DOHH2 (cell line): ENCODE data around the gene HIVEP3.

Experiments
- H3F3A ChIP-seq: fragments of 200-600 bp; sonication (generic), shearing (Covaris generic); 2 replicates; pipeline ENCODE4 v1.6.0; 2016; ENCODE audit warnings: antibody characterized with exemption, mild to moderate bottlenecking; ENCODE audit not compliant: control insufficient read depth, insufficient read depth
- H3K27ac ChIP-seq: fragments of 200-600 bp; sonication (generic); 2 replicates; pipeline ENCODE4 v1.5.1; 2014; ENCODE audit warnings: low read depth, mild to moderate bottlenecking, low read length, moderate library complexity
- H3K27me3 ChIP-seq: fragments of 200-600 bp; sonication (generic); 2 replicates; pipeline ENCODE4 v1.6.1; 2014; ENCODE audit warnings: mild to moderate bottlenecking, low read length, mixed read lengths; ENCODE audit not compliant: control insufficient read depth
- H3K36me3 ChIP-seq: fragments of 200-600 bp; sonication (generic); 2 replicates; pipeline ENCODE4 v1.6.1; 2014; ENCODE audit warnings: mild to moderate bottlenecking, low read length, moderate library complexity, mixed read lengths; ENCODE audit not compliant: control insufficient read depth
- H3K4me1 ChIP-seq: fragments of 200-600 bp; sonication (generic); 2 replicates; pipeline ENCODE4 v1.6.1; 2014; ENCODE audit warnings: mild to moderate bottlenecking, low read length, mixed read lengths; ENCODE audit not compliant: control insufficient read depth
- H3K4me2 ChIP-seq: fragments of 200-600 bp; sonication (generic); 2 replicates; pipeline ENCODE4 v1.6.0; 2014; ENCODE audit warnings: mild to moderate bottlenecking, low read length, moderate library complexity
- H3K4me3 ChIP-seq: fragments of 200-600 bp; sonication (generic); 2 replicates; pipeline ENCODE4 v1.5.1; 2014; ENCODE audit warnings: mild to moderate bottlenecking, low read length, mixed read lengths
- H3K79me2 ChIP-seq: fragments of 200-600 bp; sonication (generic); 2 replicates; pipeline ENCODE4 v1.6.1; 2014; ENCODE audit warnings: mild to moderate bottlenecking, low read length, mixed read lengths; ENCODE audit not compliant: control insufficient read depth
- H3K9me2 ChIP-seq: fragments of 200-600 bp; sonication (generic); replicated peaks from 2 replicates; pipeline ENCODE4 v1.6.1; 2014; ENCODE audit warnings: mild to moderate bottlenecking, low read length, mixed read lengths; ENCODE audit not compliant: control insufficient read depth
- H3K9me3 ChIP-seq: fragments of 200-600 bp; sonication (generic); 2 replicates; pipeline ENCODE4 v1.6.1; 2014; ENCODE audit warnings: antibody characterized with exemption, low read length, mixed read lengths; ENCODE audit not compliant: control insufficient read depth, insufficient read depth
- H4K20me1 ChIP-seq: fragments of 200-600 bp; sonication (generic); 2 replicates; pipeline ENCODE4 v1.6.0; 2014; ENCODE audit warnings: low read depth, mild to moderate bottlenecking, antibody characterized with exemption, low read length, moderate library complexity; ENCODE audit not compliant: control insufficient read depth, insufficient read depth
- EZH2phosphoT487 ChIP-seq: fragments of 200-600 bp; sonication (generic); IDR thresholded peaks from 2 replicates; pipeline ENCODE4 v1.6.1; 2017; ENCODE audit warnings: borderline replicate concordance, mild to moderate bottlenecking, antibody characterized with exemption, low read length, moderate library complexity, mixed read lengths
- TF ChIP-seq, protein P1 (sequence below): fragments of 200-600 bp; sonication (generic); IDR thresholded peaks from one replicate; pipeline ENCODE4 v1.5.1; 2014; ENCODE audit warnings: antibody characterized with exemption, mild to moderate bottlenecking, low read depth, low read length; ENCODE audit not compliant: poor library complexity, severe bottlenecking

The HIVEP3 gene

GRCh38 chr1:41673806-41674205, 244.9 kb downstream of the HIVEP3 start:
- TF ChIP-seq EZH2phosphoT487 = no peak
- TF ChIP-seq, protein P1, sequence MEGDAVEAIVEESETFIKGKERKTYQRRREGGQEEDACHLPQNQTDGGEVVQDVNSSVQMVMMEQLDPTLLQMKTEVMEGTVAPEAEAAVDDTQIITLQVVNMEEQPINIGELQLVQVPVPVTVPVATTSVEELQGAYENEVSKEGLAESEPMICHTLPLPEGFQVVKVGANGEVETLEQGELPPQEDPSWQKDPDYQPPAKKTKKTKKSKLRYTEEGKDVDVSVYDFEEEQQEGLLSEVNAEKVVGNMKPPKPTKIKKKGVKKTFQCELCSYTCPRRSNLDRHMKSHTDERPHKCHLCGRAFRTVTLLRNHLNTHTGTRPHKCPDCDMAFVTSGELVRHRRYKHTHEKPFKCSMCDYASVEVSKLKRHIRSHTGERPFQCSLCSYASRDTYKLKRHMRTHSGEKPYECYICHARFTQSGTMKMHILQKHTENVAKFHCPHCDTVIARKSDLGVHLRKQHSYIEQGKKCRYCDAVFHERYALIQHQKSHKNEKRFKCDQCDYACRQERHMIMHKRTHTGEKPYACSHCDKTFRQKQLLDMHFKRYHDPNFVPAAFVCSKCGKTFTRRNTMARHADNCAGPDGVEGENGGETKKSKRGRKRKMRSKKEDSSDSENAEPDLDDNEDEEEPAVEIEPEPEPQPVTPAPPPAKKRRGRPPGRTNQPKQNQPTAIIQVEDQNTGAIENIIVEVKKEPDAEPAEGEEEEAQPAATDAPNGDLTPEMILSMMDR = no peak
- H3K4me2 ChIP-seq = no peak overlapping the region
- H3K36me3 ChIP-seq = no peaks in the 10 kb centered on the region
- no peaks in the 10 kb centered on the region for H3K79me2 ChIP-seq
- H3F3A ChIP-seq = no peaks in the 10 kb centered on the region
- H3K9me2 ChIP-seq = no peaks in the 10 kb centered on the region
- H3K27me3 ChIP-seq = peaks cover 27% of the 10 kb centered on the region
- H3K4me1 ChIP-seq = no peaks in the 10 kb centered on the region
- no peak overlapping the region for H3K4me3 ChIP-seq
- H3K27ac ChIP-seq = no peak overlapping the region
- no peaks in the 10 kb centered on the region for H3K9me3 ChIP-seq
- no peaks in the 10 kb centered on the region for H4K20me1 ChIP-seq

DNA sequence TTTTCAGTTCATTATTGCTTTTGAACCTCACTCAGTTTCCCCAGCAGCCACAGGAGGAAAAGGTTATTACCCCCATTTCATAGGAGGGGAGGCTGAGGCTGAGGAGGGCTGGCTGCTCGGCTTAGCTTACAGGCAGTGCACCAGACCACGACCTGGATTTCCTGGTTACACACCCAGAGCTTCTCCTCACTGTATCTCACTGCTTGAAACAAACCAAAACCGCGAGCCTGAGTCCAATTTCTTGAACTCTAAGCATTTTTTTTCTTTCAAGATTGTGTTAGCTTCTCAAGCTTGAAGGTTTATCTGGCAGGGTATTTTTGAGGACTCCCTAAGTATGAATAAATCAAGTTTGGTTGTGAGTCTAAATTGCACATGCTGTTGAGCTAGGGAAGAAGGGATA, 245.3 kb downstream of the HIVEP3 start:
- Histone ChIP-seq H3K27me3 (peaks cover 27% of the 10 kb centered on the region), H3K27ac (no peak overlapping the region), H4K20me1 (no peaks in the 10 kb centered on the region), H3K9me3 (no peaks in the 10 kb centered on the region), H3K36me3 (no peaks in the 10 kb centered on the region), H3K4me3 (no peak overlapping the region), H3K79me2 (no peaks in the 10 kb centered on the region), H3F3A (no peaks in the 10 kb centered on the region), H3K9me2 (no peaks in the 10 kb centered on the region), H3K4me2 (no peak overlapping the region), H3K4me1 (no peaks in the 10 kb centered on the region)
- TF ChIP-seq, protein P1 = no peak
- TF ChIP-seq EZH2phosphoT487 = no peak

DNA sequence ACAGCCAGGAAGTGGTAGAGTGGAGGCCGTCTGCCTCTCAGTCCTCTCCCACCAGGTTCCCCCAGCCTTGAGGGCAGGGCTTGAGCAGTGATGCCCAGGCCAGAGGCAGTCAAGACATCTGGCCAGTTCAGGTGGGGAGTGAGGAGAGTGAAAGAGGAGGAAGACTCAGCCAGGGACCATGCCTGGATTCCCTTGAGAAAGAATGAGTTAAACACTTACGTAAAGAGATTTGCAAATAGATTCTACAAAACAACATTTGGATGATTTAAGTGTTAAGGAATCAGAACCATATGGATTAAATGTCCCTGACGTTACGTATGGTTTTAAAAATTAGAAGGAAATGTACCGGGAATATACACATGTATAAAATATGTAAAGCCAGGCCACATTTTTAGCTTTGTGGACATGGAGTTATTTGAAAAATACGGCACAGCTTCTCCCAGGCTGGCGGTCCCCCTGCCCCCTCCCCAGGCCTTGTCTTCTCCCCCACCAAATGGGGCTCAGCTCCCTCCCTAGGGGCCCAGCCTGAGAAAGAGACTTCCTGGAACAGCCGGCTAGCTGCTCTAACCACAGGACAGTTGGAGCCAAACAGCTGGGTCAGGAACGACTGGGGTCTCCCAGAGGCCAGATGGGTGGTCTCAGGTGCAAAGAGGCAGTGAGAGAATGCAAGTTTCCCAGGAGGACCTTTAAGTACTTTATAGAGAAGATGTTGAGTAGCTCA, 245.9 kb downstream of the HIVEP3 start:
- Histone ChIP-seq H3K4me1 (no peaks in the 10 kb centered on the region), H3K36me3 (no peaks in the 10 kb centered on the region), H3K27ac (no peak overlapping the region), H3K27me3 (peaks cover 27% of the 10 kb centered on the region), H3K79me2 (no peaks in the 10 kb centered on the region), H3K9me2 (no peaks in the 10 kb centered on the region), H3F3A (no peaks in the 10 kb centered on the region), H3K4me2 (no peak overlapping the region), H3K9me3 (no peaks in the 10 kb centered on the region), H4K20me1 (no peaks in the 10 kb centered on the region), H3K4me3 (no peak overlapping the region)
- TF ChIP-seq, protein P1 = no peak
- TF ChIP-seq EZH2phosphoT487 = no peak
